Measurements from ENCODE around the gene MPHOSPH10. TPM values are rescaled to one million over a fixed set of nuclear protein-coding genes. Genes with fewer than 3 reads are reported as not detected.

MPHOSPH10 gene
- total RNA-seq, 2 donors from 2014 or later: 15.0 to 19.1 TPM

GRCh38 chr2:71153585-71154224, 23.3 kb downstream of the MPHOSPH10 start:
- 66 to 73% methylated on average over 8 to 11 of the region's 11 CpGs for WGBS, 2 donors
- Histone ChIP-seq H3K4me3 (no peak overlapping the region), H3K27me3 (no peaks in the 10 kb centered on the region), H3K27ac (no peak overlapping the region), H3K36me3 (replicated peaks in 1 of 2; ENCODE audit: insufficient read depth in 1 of 2, low read depth in 2 of 2) (peaks cover 0 to 11% of the 10 kb centered on the region in 2 donors), H3K4me1 (peaks cover 5% of the 10 kb centered on the region), H3K9me3 (no peaks in the 10 kb centered on the region)
- TF ChIP-seq CTCF (IDR thresholded peaks at IDR 0.05) (no peak), POLR2A (IDR thresholded peaks at IDR 0.05) (no peak)
- intact Hi-C loops (cut with DNase I): no loop called here
- no peak for DNase-seq
- ATAC-seq: no peak

GRCh38 chr2:71154279-71154678, 23.8 kb downstream of the MPHOSPH10 start:
- H3K4me1 ChIP-seq: peaks cover 5% of the 10 kb centered on the region
- H3K27me3 ChIP-seq: no peaks in the 10 kb centered on the region
- ATAC-seq (no peak), DNase-seq (no peak)
- H3K4me3 ChIP-seq: no peak overlapping the region
- TF ChIP-seq POLR2A (IDR thresholded peaks at IDR 0.05) (no peak), CTCF (IDR thresholded peaks at IDR 0.05) (no peak)
- no peak overlapping the region for H3K27ac ChIP-seq
- intact Hi-C loops (cut with DNase I): no loop called here
- 72 to 85% methylated on average over 8 of the region's 8 CpGs for WGBS, 2 donors
- peaks cover 0 to 6% of the 10 kb centered on the region in 2 donors for H3K36me3 ChIP-seq (replicated peaks in 1 of 2; ENCODE audit: insufficient read depth in 1 of 2, low read depth in 2 of 2)
- no peaks in the 10 kb centered on the region for H3K9me3 ChIP-seq

GRCh38 chr2:71154798-71155197, 24.4 kb downstream of the MPHOSPH10 start:
- Histone ChIP-seq H3K9me3 (no peaks in the 10 kb centered on the region), H3K4me1 (peaks cover 5% of the 10 kb centered on the region), H3K36me3 (replicated peaks in 1 of 2; ENCODE audit: insufficient read depth in 1 of 2, low read depth in 2 of 2) (peaks cover 0 to 6% of the 10 kb centered on the region in 2 donors), H3K27me3 (no peaks in the 10 kb centered on the region), H3K4me3 (no peak overlapping the region), H3K27ac (no peak overlapping the region)
- ATAC-seq: no peak
- intact Hi-C loops (cut with DNase I): no loop called here
- TF ChIP-seq POLR2A (IDR thresholded peaks at IDR 0.05) (no peak), CTCF (IDR thresholded peaks at IDR 0.05) (peak in 2 of 7 experiments; percentile 18 to 28)
- 48 to 50% methylated on average over 1 to 6 of the region's 6 CpGs for WGBS, 2 donors
- peak in 1 of 4 donors; percentile 26 for DNase-seq

GRCh38 chr2:71155846-71156245, 25.4 kb downstream of the MPHOSPH10 start:
- no peak for TF ChIP-seq POLR2A (IDR thresholded peaks at IDR 0.05)
- no peak for TF ChIP-seq CTCF (IDR thresholded peaks at IDR 0.05)
- no peak overlapping the region for H3K27ac ChIP-seq
- H3K4me1 ChIP-seq: peaks cover 5% of the 10 kb centered on the region
- H3K27me3 ChIP-seq: no peaks in the 10 kb centered on the region
- H3K36me3 ChIP-seq (replicated peaks in 1 of 2; ENCODE audit: insufficient read depth in 1 of 2, low read depth in 2 of 2): no peaks in the 10 kb centered on the region
- DNase-seq: no peak
- no peaks in the 10 kb centered on the region for H3K9me3 ChIP-seq
- intact Hi-C loops (cut with DNase I): no loop called here
- WGBS, 2 donors: 65 to 83% methylated on average over 4 of the region's 4 CpGs
- no peak overlapping the region for H3K4me3 ChIP-seq
- ATAC-seq: no peak

- Histone ChIP-seq H3K4me1 (peaks cover 5% of the 10 kb centered on the region), H3K36me3 (replicated peaks in 1 of 2; ENCODE audit: insufficient read depth in 1 of 2, low read depth in 2 of 2) (no peaks in the 10 kb centered on the region), H3K9me3 (no peaks in the 10 kb centered on the region), H3K27me3 (no peaks in the 10 kb centered on the region), H3K27ac (no peak overlapping the region), H3K4me3 (no peak overlapping the region)
- DNase-seq (no peak), ATAC-seq (no peak)
- intact Hi-C loops (cut with DNase I): no loop called here
- WGBS, 2 donors: 40 to 53% methylated on average over 1 to 6 of the region's 6 CpGs
- TF ChIP-seq CTCF (IDR thresholded peaks at IDR 0.05) (no peak), POLR2A (IDR thresholded peaks at IDR 0.05) (no peak)
Observed at GRCh38 chr2:71156573-71156972, 26.1 kb downstream of the MPHOSPH10 start.

Measured in body of pancreas (tissue), 4 donors.